H1 (cell line): Measurements from ENCODE around the gene HRH1. TPM values are rescaled to one million over a fixed set of nuclear protein-coding genes. Genes with fewer than 3 reads are reported as not detected.

Experiments
- CTCF ChIA-PET: fragments of 300-600 bp; sonication (Branson Sonifier 250); formaldehyde crosslinking; loops from one replicate; lab custom pipeline; 2021; ENCODE audit not compliant: partially characterized antibody; lab: Charles Lee
- POLR2A ChIA-PET: fragments of 300-600 bp; sonication (Branson Sonifier 250); formaldehyde crosslinking; loops from one replicate; lab custom pipeline; 2021; ENCODE audit warnings: inconsistent platforms; ENCODE audit not compliant: partially characterized antibody; lab: Charles Lee
- DNase-seq, 2 experiments: peaks; one replicate each; pipeline versions ENCODE4 v3.0.0 to v3.0.0-alpha.2; 2010 to 2022; ENCODE audit warnings: low spot score in 2 of 2, low read depth in 1 of 2, mixed read lengths in 1 of 2
- FAIRE-seq: peaks from 2 replicates; lab custom pipeline; 2011; peaks lifted over from hg19 to GRCh38; lab: Jason Lieb, UNC
- H2AFZ ChIP-seq: 2 replicates; pipeline ENCODE4 v1.8.1; 2012; ENCODE audit warnings: low read length, inconsistent platforms
- H2AK5ac ChIP-seq: 2 replicates; pipeline ENCODE4 v1.6.1; 2013; ENCODE audit warnings: low read depth, low read length
- H2BK120ac ChIP-seq: replicated peaks from 2 replicates; pipeline ENCODE3; 2013; ENCODE audit warnings: low read depth, low read length, inconsistent platforms
- H2BK12ac ChIP-seq: 2 replicates; pipeline ENCODE4 v1.6.1; 2013; ENCODE audit warnings: low read depth, low read length
- H2BK15ac ChIP-seq: 2 replicates; pipeline ENCODE4 v1.6.1; 2013; ENCODE audit warnings: low read length
- H2BK20ac ChIP-seq: 2 replicates; pipeline ENCODE4 v1.6.1; 2013; ENCODE audit warnings: low read length
- H2BK5ac ChIP-seq: 2 replicates; pipeline ENCODE4 v1.6.1; 2013; ENCODE audit warnings: low read depth, low read length
- H3K14ac ChIP-seq: 2 replicates; pipeline ENCODE4 v1.6.1; 2013; ENCODE audit warnings: inconsistent platforms; ENCODE audit not compliant: insufficient read length
- H3K18ac ChIP-seq: 2 replicates; pipeline ENCODE4 v1.6.1; 2013; ENCODE audit warnings: low read length; ENCODE audit errors: extremely low read depth
- H3K23ac ChIP-seq: 2 replicates; pipeline ENCODE4 v1.6.1; 2013; ENCODE audit warnings: inconsistent platforms; ENCODE audit not compliant: insufficient read length
- H3K23me2 ChIP-seq: 2 replicates; pipeline ENCODE4 v1.6.1; 2013; ENCODE audit warnings: low read depth, low read length
- H3K27ac ChIP-seq: 2 replicates; pipeline ENCODE4 v1.6.1; 2011; ENCODE audit warnings: low read depth, low read length, inconsistent platforms
- H3K27me3 ChIP-seq, 4 experiments: replicated peaks in 1 of 4; 1 replicate in 1 of 4; 2 replicates in 3 of 4; pipeline versions ENCODE4 v1.6.1 to v1.8.1; 2011 to 2013; ENCODE audit warnings: low read length in 3 of 4, mild to moderate bottlenecking in 3 of 4, inconsistent platforms in 2 of 4, mixed read lengths in 2 of 4, moderate library complexity in 1 of 4; ENCODE audit not compliant: control insufficient read depth in 3 of 4, insufficient read depth in 3 of 4; ENCODE audit errors: extremely low read depth in 1 of 4
- H3K36me3 ChIP-seq, 4 experiments: 2 replicates each; pipeline versions ENCODE4 v1.6.1 to v1.8.1; 2011 to 2013; ENCODE audit warnings: mild to moderate bottlenecking in 4 of 4, low read length in 3 of 4, moderate library complexity in 2 of 4, control low read depth in 1 of 4, inconsistent platforms in 1 of 4; ENCODE audit not compliant: insufficient read depth in 4 of 4, control insufficient read depth in 2 of 4
- H3K4ac ChIP-seq: replicated peaks from 2 replicates; pipeline ENCODE3; 2013; ENCODE audit warnings: low read length, low read depth, mixed read lengths, inconsistent platforms; ENCODE audit not compliant: insufficient read length
- H3K4me1 ChIP-seq, 4 experiments: replicated peaks in 1 of 4; 1 replicate in 1 of 4; 2 replicates in 3 of 4; pipeline versions ENCODE4 v1.6.1 to v1.8.1; 2011 to 2013; ENCODE audit warnings: low read length in 3 of 4, inconsistent platforms in 2 of 4, mixed read lengths in 1 of 4; ENCODE audit not compliant: insufficient read depth in 4 of 4, control insufficient read depth in 3 of 4
- H3K4me2 ChIP-seq, 2 experiments: 2 replicates each; pipeline versions ENCODE4 v1.6.1 to v1.8.1; 2011 to 2013; ENCODE audit warnings: low read depth in 2 of 2, low read length in 2 of 2, control low read depth in 1 of 2, inconsistent platforms in 1 of 2, mild to moderate bottlenecking in 1 of 2; ENCODE audit not compliant: insufficient read depth in 1 of 2
- H3K4me3 ChIP-seq, 4 experiments: fragments of 200-600, 300-600 bp in 1 of 4; sonication (generic), shearing (Covaris generic), sonication (Bioruptor Twin) in 1 of 4; 2 replicates each; pipeline versions ENCODE4 v1.5.1 to v1.8.1; 2011 to 2016; ENCODE audit warnings: low read length in 4 of 4, low read depth in 3 of 4, control low read depth in 2 of 4, inconsistent platforms in 2 of 4, mild to moderate bottlenecking in 2 of 4, mixed read lengths in 1 of 4, moderate library complexity in 1 of 4; ENCODE audit not compliant: insufficient read depth in 2 of 4; ENCODE audit errors: extremely low read depth in 1 of 4
- H3K56ac ChIP-seq: replicated peaks from 2 replicates; pipeline ENCODE3; 2013; ENCODE audit warnings: low read depth, mild to moderate bottlenecking, mixed read lengths, low read length, inconsistent platforms; ENCODE audit not compliant: insufficient read length
- H3K79me1 ChIP-seq: 2 replicates; pipeline ENCODE4 v1.6.1; 2013; ENCODE audit warnings: low read depth, low read length, control low read depth
- H3K79me2 ChIP-seq, 2 experiments: 2 replicates each; pipeline versions ENCODE4 v1.6.1 to v1.8.1; 2012 to 2013; ENCODE audit warnings: low read length in 2 of 2, mild to moderate bottlenecking in 2 of 2, inconsistent platforms in 1 of 2; ENCODE audit not compliant: insufficient read depth in 2 of 2, control insufficient read depth in 1 of 2
- H3K9ac ChIP-seq, 4 experiments: replicated peaks in 1 of 4; 1 replicate in 1 of 4; 2 replicates in 3 of 4; pipeline versions ENCODE4 v1.6.1 to v1.8.1; 2011 to 2013; ENCODE audit warnings: low read depth in 3 of 4, low read length in 3 of 4, control low read depth in 2 of 4, mild to moderate bottlenecking in 2 of 4, moderate library complexity in 2 of 4, inconsistent platforms in 1 of 4; ENCODE audit errors: extremely low read depth in 1 of 4
- H3K9me3 ChIP-seq, 2 experiments: 2 replicates each; pipeline versions ENCODE4 v1.6.1 to v1.8.1; 2012 to 2013; ENCODE audit warnings: mild to moderate bottlenecking in 2 of 2, moderate library complexity in 2 of 2, control low read depth in 1 of 2, inconsistent platforms in 1 of 2, low read depth in 1 of 2, low read length in 1 of 2, mixed read lengths in 1 of 2; ENCODE audit not compliant: insufficient read depth in 2 of 2
- H4K20me1 ChIP-seq, 2 experiments: replicated peaks in 1 of 2; 2 replicates each; pipeline versions ENCODE3 to v1.8.1; 2011 to 2013; ENCODE audit warnings: inconsistent platforms in 2 of 2, low read length in 2 of 2, mild to moderate bottlenecking in 1 of 2; ENCODE audit not compliant: insufficient read depth in 2 of 2, control insufficient read depth in 1 of 2
- H4K5ac ChIP-seq: 2 replicates; pipeline ENCODE4 v1.6.1; 2013; ENCODE audit warnings: low read length, low read depth, mixed read lengths, inconsistent platforms; ENCODE audit not compliant: insufficient read length
- H4K8ac ChIP-seq: 2 replicates; pipeline ENCODE4 v1.8.0; 2013; ENCODE audit warnings: mild to moderate bottlenecking, moderate library complexity, low read length, inconsistent platforms; ENCODE audit not compliant: insufficient read depth; ENCODE audit errors: extremely low read depth
- H4K91ac ChIP-seq: replicated peaks from 2 replicates; pipeline ENCODE3; 2013; ENCODE audit warnings: low read length, mixed read lengths, inconsistent platforms; ENCODE audit not compliant: insufficient read length
- JUND ChIP-seq: IDR thresholded peaks from 2 replicates; pipeline ENCODE4 v1.6.1; 2011; ENCODE audit warnings: mild to moderate bottlenecking, improper control_type of control experiment, low read length
- KDM1A ChIP-seq: fragments of 200-600, 300-600 bp; sonication (generic); IDR thresholded peaks from 2 replicates; pipeline ENCODE4 v1.7.1; 2016; ENCODE audit warnings: mild to moderate bottlenecking, low read length, borderline replicate concordance
- NRF1 ChIP-seq: IDR thresholded peaks from 2 replicates; pipeline ENCODE4 v1.6.1; 2011; ENCODE audit warnings: mild to moderate bottlenecking, low read depth, low read length, improper control_type of control experiment
- RFX5 ChIP-seq: IDR thresholded peaks from 2 replicates; pipeline ENCODE4 v1.6.1; 2011; ENCODE audit warnings: low read depth, low read length, improper control_type of control experiment, borderline replicate concordance
- SP1 ChIP-seq: IDR thresholded peaks from 2 replicates; pipeline ENCODE4 v1.6.1; 2011; ENCODE audit warnings: low read depth, low read length
- SP2 ChIP-seq: IDR thresholded peaks from 2 replicates; pipeline ENCODE4 v1.6.1; 2012; ENCODE audit warnings: mild to moderate bottlenecking, low read length, inconsistent platforms
- WGBS, 2 experiments: shearing (Covaris generic) in 1 of 2; methylation state at CpG; one replicate each; pipeline versions ENCODE4 v1.1.6 to v1.1.7; 2013 to 2015; ENCODE audit warnings: low lambda C conversion rate in 2 of 2, mixed read lengths in 2 of 2, inconsistent platforms in 1 of 2, low coverage in 1 of 2, missing lambda C conversion rate in 1 of 2; ENCODE audit not compliant: insufficient replicate concordance in 2 of 2, insufficient coverage in 1 of 2, insufficient read length in 1 of 2; ENCODE audit errors: extremely low coverage in 1 of 2, missing lambda C conversion rate in 1 of 2; 5-methylcytosine and 5-hydroxymethylcytosine counted together
- polyA plus RNA-seq, 7 experiments: library from polyadenylated mRNA; depleted of rRNA in 3 of 7; stranded (reverse) in 5 of 7; unstranded in 2 of 7; fragments of >200 nt in 5 of 7; fragments of 200-250 nt in 2 of 7; gene quantifications; 1 replicate in 5 of 7; 2 replicates in 1 of 7; 4 replicates in 1 of 7; pipeline versions ENCODE4 v1.2.1 to v1.2.3, GENCODE V29; 2011 to 2013; ENCODE audit warnings: missing spikeins in 2 of 7, mixed read lengths in 2 of 7
- total RNA-seq: library from RNA; stranded (reverse); fragmentation: NEBNext Ultra II Directional; extraction: Animal tissue kit (Norgen Biotek cat#: 25700); gene quantifications from 2 replicates; pipeline ENCODE4 v1.2.1, GENCODE V29; 2021
- TF ChIP-seq, protein P1 (sequence below): IDR thresholded peaks from 2 replicates; pipeline ENCODE4 v1.6.1; 2011; ENCODE audit warnings: low read length, improper control_type of control experiment

The HRH1 gene
- total and polyA plus RNA-seq, 2 of the 8 experiments (the other 6 are each of a cell fraction or from before 2014, with no cell fraction given): 0.11 TPM; not detected in 1

DNA sequence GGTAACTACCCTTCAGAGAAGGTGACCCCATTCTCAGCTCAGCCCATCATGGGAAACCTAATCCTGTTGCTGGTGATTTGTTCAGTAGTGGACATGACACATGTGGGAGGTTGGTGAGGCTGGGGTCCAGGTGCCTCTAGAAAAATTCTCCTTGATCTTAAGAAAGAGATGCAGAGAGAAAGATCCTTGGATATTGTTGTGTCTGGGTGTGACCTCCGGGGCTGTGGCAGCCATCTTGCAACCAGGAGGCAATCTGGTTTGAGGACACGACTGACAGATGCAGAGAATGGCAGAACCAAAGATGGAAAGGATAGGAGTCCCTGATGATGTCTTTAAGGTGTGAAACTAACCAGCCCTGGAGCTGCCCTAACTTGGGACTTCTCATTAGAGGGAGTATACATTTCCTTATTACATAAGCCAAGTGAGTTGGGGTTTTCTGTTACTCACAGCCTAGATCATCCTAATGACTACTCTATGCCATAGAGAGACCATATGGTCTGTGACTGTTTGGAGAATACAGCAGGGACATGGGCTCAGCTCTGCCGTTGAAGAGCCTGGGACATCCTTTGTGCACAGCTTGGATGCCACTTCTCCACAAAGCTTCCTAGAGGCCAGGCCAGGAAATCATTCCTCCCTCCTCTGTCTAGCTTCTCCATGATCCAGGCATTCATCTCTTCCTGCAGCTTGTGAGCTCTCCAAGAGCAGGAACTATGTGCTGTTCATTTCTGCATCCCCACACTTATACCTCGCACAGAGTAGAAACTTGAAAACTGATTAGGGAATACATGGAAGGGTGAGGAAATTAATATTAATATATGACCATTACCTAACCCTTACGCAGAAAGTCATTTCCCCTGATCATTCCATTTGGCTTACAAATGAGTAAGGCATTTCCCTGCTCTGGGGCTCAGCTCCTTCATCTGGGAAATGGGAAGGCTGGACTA is 45.9 kb downstream of the HRH1 start:
- peaks cover 0 to 2% (median 0%) of the 10 kb centered on the region in 4 experiments; a peak in 4 of 7 replicates for H3K4me1 ChIP-seq
- no peak overlapping the region for H4K8ac ChIP-seq
- H3K4me2 ChIP-seq: no peak overlapping the region
- H3K14ac ChIP-seq: no peak overlapping the region
- no peak overlapping the region for H4K91ac ChIP-seq
- H3K9me3 ChIP-seq: no peaks in the 10 kb centered on the region
- ChIA-PET POLR2A (no interaction called here), CTCF (interaction anchor here (0.6 to 7.4 kb wide), 5 partner anchors 11 to 367 kb away, joined by 3 to 40 read pairs (median 5); no protein-coding TSS in a partner anchor)
- H3K9ac ChIP-seq: no peak overlapping the region
- DNase-seq: no peak
- H3K18ac ChIP-seq: no peak overlapping the region
- 96% methylated on average over 5 of the region's 5 CpGs; no CpG with 5 or more reads in 1 of the 2 experiments for WGBS, 2 experiments
- H3K4me3 ChIP-seq: no peak overlapping the region
- H2BK5ac ChIP-seq: no peak overlapping the region
- H3K79me1 ChIP-seq: no peaks in the 10 kb centered on the region
- H3K79me2 ChIP-seq: no peaks in the 10 kb centered on the region
- H2BK20ac ChIP-seq: no peak overlapping the region
- no peaks in the 10 kb centered on the region for H3K36me3 ChIP-seq
- no peak overlapping the region for H2AFZ ChIP-seq
- no peak overlapping the region for H3K23ac ChIP-seq
- no peak overlapping the region for H3K56ac ChIP-seq
- peak; percentile 39; the same call in 1 of the 2 replicates for TF ChIP-seq KDM1A
- TF ChIP-seq SP2: no peak
- TF ChIP-seq JUND: no peak
- no peak for TF ChIP-seq NRF1
- TF ChIP-seq RFX5: no peak
- no peak for TF ChIP-seq SP1
- TF ChIP-seq, protein P1, sequence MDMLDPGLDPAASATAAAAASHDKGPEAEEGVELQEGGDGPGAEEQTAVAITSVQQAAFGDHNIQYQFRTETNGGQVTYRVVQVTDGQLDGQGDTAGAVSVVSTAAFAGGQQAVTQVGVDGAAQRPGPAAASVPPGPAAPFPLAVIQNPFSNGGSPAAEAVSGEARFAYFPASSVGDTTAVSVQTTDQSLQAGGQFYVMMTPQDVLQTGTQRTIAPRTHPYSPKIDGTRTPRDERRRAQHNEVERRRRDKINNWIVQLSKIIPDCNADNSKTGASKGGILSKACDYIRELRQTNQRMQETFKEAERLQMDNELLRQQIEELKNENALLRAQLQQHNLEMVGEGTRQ: no peak
- no peak for FAIRE-seq
- no peak overlapping the region for H2BK12ac ChIP-seq
- H4K5ac ChIP-seq: no peak overlapping the region
- H3K4ac ChIP-seq: no peak overlapping the region
- H3K27me3 ChIP-seq: no peaks in the 10 kb centered on the region
- no peaks in the 10 kb centered on the region for H3K23me2 ChIP-seq
- H3K27ac ChIP-seq: no peak overlapping the region
- H2BK120ac ChIP-seq: no peak overlapping the region
- H2AK5ac ChIP-seq: no peak overlapping the region
- no peak overlapping the region for H2BK15ac ChIP-seq
- peaks cover 0 to 1% of the 10 kb centered on the region in 2 experiments for H4K20me1 ChIP-seq
